Measurements from ENCODE around the gene THNSL1. TPM values are rescaled to one million over a fixed set of nuclear protein-coding genes. Genes with fewer than 3 reads are reported as not detected.

Gene THNSL1
- total and polyA plus RNA-seq, 5 donors from 2014 or later: 0.94 to 6.3 (median 3.1) TPM

- no peak for ATAC-seq (ENCODE audit: low read depth in 2 of 2)
- H3K9me3 ChIP-seq (ENCODE audit: control insufficient read depth in 2 of 2, low read length in 2 of 2): no peaks in the 10 kb centered on the region
- H3K4me1 Mint-ChIP-seq: peaks cover 0 to 5% (median 0%) of the 10 kb centered on the region in 4 donors
- no peak overlapping the region for H3K27ac ChIP-seq (ENCODE audit: insufficient read depth, low read length, poor library complexity, severe bottlenecking)
- no peaks in the 10 kb centered on the region for H3K4me1 ChIP-seq (ENCODE audit: control insufficient read depth, insufficient read depth, low read length, poor library complexity, severe bottlenecking)
- H3K9me3 Mint-ChIP-seq: no peaks in the 10 kb centered on the region
- no peaks in the 10 kb centered on the region for H3K36me3 ChIP-seq (ENCODE audit: control insufficient read depth, insufficient read depth, low read length)
- no peak overlapping the region for H3K4me3 Mint-ChIP-seq
- no peaks in the 10 kb centered on the region for H3K27me3 Mint-ChIP-seq
- no peak overlapping the region for H3K4me3 ChIP-seq (ENCODE audit: low read depth, low read length)
- no peak overlapping the region for H3K27ac Mint-ChIP-seq
- H3K27me3 ChIP-seq (ENCODE audit: control insufficient read depth, insufficient read depth, low read length): no peaks in the 10 kb centered on the region
- peaks cover 13% of the 10 kb centered on the region for H3K36me3 Mint-ChIP-seq
- no peak for DNase-seq
Measured at GRCh38 chr10:25026463-25026862, 10.1 kb downstream of the THNSL1 start.

DNA sequence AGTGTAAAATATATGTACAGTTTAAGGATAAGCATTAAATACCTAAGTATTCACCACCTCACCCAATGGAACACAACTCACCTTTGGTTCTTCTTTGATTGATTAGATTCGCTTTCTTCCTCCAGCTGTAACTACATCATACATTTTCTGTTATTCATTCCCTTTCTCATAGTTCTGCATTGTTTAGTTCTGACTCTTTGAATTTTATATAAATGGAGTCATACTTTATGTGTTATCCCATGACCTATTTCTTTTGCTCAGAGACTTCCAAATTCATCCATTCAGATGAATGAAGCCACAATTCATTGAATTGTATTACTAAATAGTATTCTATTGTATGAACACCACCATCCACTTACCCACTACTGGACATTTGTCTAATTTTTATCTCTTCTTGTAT, 12.3 kb downstream of the THNSL1 start:
- peaks cover 2% of the 10 kb centered on the region for H3K36me3 Mint-ChIP-seq
- Histone ChIP-seq H3K27me3 (ENCODE audit: control insufficient read depth, insufficient read depth, low read length) (no peaks in the 10 kb centered on the region), H3K36me3 (ENCODE audit: control insufficient read depth, insufficient read depth, low read length) (no peaks in the 10 kb centered on the region), H3K4me1 (ENCODE audit: control insufficient read depth, insufficient read depth, low read length, poor library complexity, severe bottlenecking) (no peaks in the 10 kb centered on the region), H3K27ac (ENCODE audit: insufficient read depth, low read length, poor library complexity, severe bottlenecking) (no peak overlapping the region), H3K9me3 (ENCODE audit: control insufficient read depth in 2 of 2, low read length in 2 of 2) (no peaks in the 10 kb centered on the region), H3K4me3 (ENCODE audit: low read depth, low read length) (no peak overlapping the region)
- H3K4me3 Mint-ChIP-seq: no peak overlapping the region
- DNase-seq (no peak), ATAC-seq (ENCODE audit: low read depth in 2 of 2) (no peak)
- H3K4me1 Mint-ChIP-seq: peaks cover 0 to 5% (median 0%) of the 10 kb centered on the region in 4 donors
- peak overlapping the region in 1 of 3 donors; percentile 54 for H3K27ac Mint-ChIP-seq
- peaks cover 4% of the 10 kb centered on the region for H3K27me3 Mint-ChIP-seq
- H3K9me3 Mint-ChIP-seq: no peaks in the 10 kb centered on the region

GRCh38 chr10:25029519-25029918, 13.1 kb downstream of the THNSL1 start:
- H3K36me3 ChIP-seq (ENCODE audit: control insufficient read depth, insufficient read depth, low read length): no peaks in the 10 kb centered on the region
- no peak overlapping the region for H3K4me3 Mint-ChIP-seq
- no peak overlapping the region for H3K4me3 ChIP-seq (ENCODE audit: low read depth, low read length)
- peaks cover 0 to 5% (median 0%) of the 10 kb centered on the region in 4 donors for H3K4me1 Mint-ChIP-seq
- no peaks in the 10 kb centered on the region for H3K36me3 Mint-ChIP-seq
- H3K27ac Mint-ChIP-seq: no peak overlapping the region
- no peak overlapping the region for H3K27ac ChIP-seq (ENCODE audit: insufficient read depth, low read length, poor library complexity, severe bottlenecking)
- H3K27me3 ChIP-seq (ENCODE audit: control insufficient read depth, insufficient read depth, low read length): no peaks in the 10 kb centered on the region
- no peak for ATAC-seq (ENCODE audit: low read depth in 2 of 2)
- DNase-seq: no peak
- peaks cover 7% of the 10 kb centered on the region for H3K27me3 Mint-ChIP-seq
- H3K4me1 ChIP-seq (ENCODE audit: control insufficient read depth, insufficient read depth, low read length, poor library complexity, severe bottlenecking): no peaks in the 10 kb centered on the region
- no peaks in the 10 kb centered on the region for H3K9me3 Mint-ChIP-seq
- no peaks in the 10 kb centered on the region for H3K9me3 ChIP-seq (ENCODE audit: control insufficient read depth in 2 of 2, low read length in 2 of 2)

DNA sequence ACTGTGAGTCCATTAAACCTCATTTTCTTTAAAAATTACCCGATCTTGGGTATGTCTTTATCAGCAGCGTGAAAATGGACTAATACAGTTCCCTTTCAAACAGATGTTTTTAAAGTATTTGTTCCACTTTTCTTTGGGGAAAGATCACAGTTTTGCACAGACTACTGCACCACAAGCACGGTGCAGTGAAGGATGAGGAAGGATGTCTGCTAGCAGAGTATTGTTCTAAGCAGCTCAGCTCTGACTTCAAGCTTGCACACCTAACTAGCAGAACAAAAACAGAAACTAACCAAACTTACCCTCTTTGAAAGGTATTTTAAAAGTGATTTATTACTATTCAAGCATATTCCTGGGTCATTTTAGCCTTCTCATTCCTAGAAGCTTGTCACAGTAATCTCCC, 20.0 kb downstream of the THNSL1 start:
- H3K4me1 ChIP-seq (ENCODE audit: control insufficient read depth, insufficient read depth, low read length, poor library complexity, severe bottlenecking): no peaks in the 10 kb centered on the region
- H3K36me3 ChIP-seq (ENCODE audit: control insufficient read depth, insufficient read depth, low read length): no peaks in the 10 kb centered on the region
- Mint-ChIP-seq H3K9me3 (no peaks in the 10 kb centered on the region), H3K27me3 (peaks cover 39% of the 10 kb centered on the region), H3K4me3 (no peak overlapping the region), H3K27ac (no peak overlapping the region), H3K4me1 (peaks cover 0 to 4% (median 0%) of the 10 kb centered on the region in 4 donors), H3K36me3 (no peaks in the 10 kb centered on the region)
- ATAC-seq (ENCODE audit: low read depth in 2 of 2) (no peak), DNase-seq (peak in 1 of 3 donors; percentile 2)
- H3K9me3 ChIP-seq (ENCODE audit: control insufficient read depth in 2 of 2, low read length in 2 of 2): no peaks in the 10 kb centered on the region
- H3K4me3 ChIP-seq (ENCODE audit: low read depth, low read length): no peak overlapping the region
- no peak overlapping the region for H3K27ac ChIP-seq (ENCODE audit: insufficient read depth, low read length, poor library complexity, severe bottlenecking)
- peaks cover 6% of the 10 kb centered on the region for H3K27me3 ChIP-seq (ENCODE audit: control insufficient read depth, insufficient read depth, low read length)

DNA sequence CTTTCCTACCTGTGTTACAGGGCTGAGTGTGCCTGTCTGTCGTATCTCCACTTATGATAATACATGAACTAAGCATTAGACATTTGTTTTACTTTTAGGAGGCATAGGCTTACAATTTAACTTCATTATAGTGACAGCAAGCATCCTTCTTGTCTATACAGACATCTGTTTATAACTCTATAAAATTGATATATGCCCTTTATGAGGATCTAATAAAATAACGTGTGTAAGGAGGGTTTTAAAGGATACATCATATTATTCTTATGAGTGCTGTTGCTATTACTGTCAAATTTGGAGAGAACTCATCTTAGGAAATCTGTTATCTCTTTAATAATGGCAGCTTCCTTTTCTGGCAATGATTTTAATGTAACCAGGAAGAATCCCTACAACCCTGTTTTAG, 21.9 kb downstream of the THNSL1 start:
- H3K9me3 Mint-ChIP-seq: no peaks in the 10 kb centered on the region
- H3K36me3 Mint-ChIP-seq: no peaks in the 10 kb centered on the region
- no peaks in the 10 kb centered on the region for H3K4me1 ChIP-seq (ENCODE audit: control insufficient read depth, insufficient read depth, low read length, poor library complexity, severe bottlenecking)
- peaks cover 0 to 4% (median 0%) of the 10 kb centered on the region in 4 donors for H3K4me1 Mint-ChIP-seq
- H3K4me3 Mint-ChIP-seq: no peak overlapping the region
- H3K27ac ChIP-seq (ENCODE audit: insufficient read depth, low read length, poor library complexity, severe bottlenecking): no peak overlapping the region
- H3K36me3 ChIP-seq (ENCODE audit: control insufficient read depth, insufficient read depth, low read length): no peaks in the 10 kb centered on the region
- H3K27ac Mint-ChIP-seq: no peak overlapping the region
- H3K4me3 ChIP-seq (ENCODE audit: low read depth, low read length): no peak overlapping the region
- DNase-seq (no peak), ATAC-seq (ENCODE audit: low read depth in 2 of 2) (no peak)
- H3K9me3 ChIP-seq (ENCODE audit: control insufficient read depth in 2 of 2, low read length in 2 of 2): no peaks in the 10 kb centered on the region
- H3K27me3 Mint-ChIP-seq: peaks cover 43% of the 10 kb centered on the region
- peaks cover 6% of the 10 kb centered on the region for H3K27me3 ChIP-seq (ENCODE audit: control insufficient read depth, insufficient read depth, low read length)

DNA sequence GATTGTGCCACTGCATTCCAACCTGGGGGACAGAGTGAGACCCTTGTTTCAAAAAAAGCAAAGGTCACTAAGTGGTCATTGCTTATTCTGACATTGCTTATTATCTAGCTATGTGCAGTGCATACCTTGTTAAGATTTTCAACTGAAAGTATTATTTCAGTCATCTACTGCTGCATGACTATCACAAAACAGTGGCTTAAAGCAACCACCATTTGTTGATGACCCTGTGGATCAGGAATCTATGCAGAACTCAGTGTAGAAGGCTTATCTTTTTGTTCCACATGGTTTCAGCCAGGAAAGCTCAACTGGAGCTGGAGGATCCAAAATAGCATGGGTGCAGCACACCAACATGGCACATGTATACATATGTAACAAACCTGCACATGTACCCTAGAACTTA, 23.1 kb downstream of the THNSL1 start:
- H3K4me1 Mint-ChIP-seq: peaks cover 0 to 4% (median 0%) of the 10 kb centered on the region in 4 donors
- H3K4me3 Mint-ChIP-seq: no peak overlapping the region
- peaks cover 48% of the 10 kb centered on the region for H3K27me3 Mint-ChIP-seq
- ATAC-seq (ENCODE audit: low read depth in 2 of 2): no peak
- Histone ChIP-seq H3K27me3 (ENCODE audit: control insufficient read depth, insufficient read depth, low read length) (peaks cover 9% of the 10 kb centered on the region), H3K4me3 (ENCODE audit: low read depth, low read length) (no peak overlapping the region), H3K27ac (ENCODE audit: insufficient read depth, low read length, poor library complexity, severe bottlenecking) (no peak overlapping the region), H3K9me3 (ENCODE audit: control insufficient read depth in 2 of 2, low read length in 2 of 2) (no peaks in the 10 kb centered on the region), H3K4me1 (ENCODE audit: control insufficient read depth, insufficient read depth, low read length, poor library complexity, severe bottlenecking) (no peaks in the 10 kb centered on the region), H3K36me3 (ENCODE audit: control insufficient read depth, insufficient read depth, low read length) (no peaks in the 10 kb centered on the region)
- DNase-seq: no peak
- no peaks in the 10 kb centered on the region for H3K9me3 Mint-ChIP-seq
- no peaks in the 10 kb centered on the region for H3K36me3 Mint-ChIP-seq
- H3K27ac Mint-ChIP-seq: no peak overlapping the region

GRCh38 chr10:25046641-25047040, 30.2 kb downstream of the THNSL1 start:
- peaks cover 55% of the 10 kb centered on the region for H3K27me3 Mint-ChIP-seq
- ATAC-seq (ENCODE audit: low read depth in 2 of 2): no peak
- no peaks in the 10 kb centered on the region for H3K36me3 Mint-ChIP-seq
- H3K9me3 Mint-ChIP-seq: peaks cover 0 to 5% (median 0%) of the 10 kb centered on the region in 7 donors
- DNase-seq: no peak
- Histone ChIP-seq H3K4me3 (ENCODE audit: low read depth, low read length) (no peak overlapping the region), H3K4me1 (ENCODE audit: control insufficient read depth, insufficient read depth, low read length, poor library complexity, severe bottlenecking) (no peaks in the 10 kb centered on the region), H3K36me3 (ENCODE audit: control insufficient read depth, insufficient read depth, low read length) (no peaks in the 10 kb centered on the region), H3K27ac (ENCODE audit: insufficient read depth, low read length, poor library complexity, severe bottlenecking) (no peak overlapping the region), H3K9me3 (ENCODE audit: control insufficient read depth in 2 of 2, low read length in 2 of 2) (no peaks in the 10 kb centered on the region), H3K27me3 (ENCODE audit: control insufficient read depth, insufficient read depth, low read length) (peaks cover 9% of the 10 kb centered on the region)
- H3K4me3 Mint-ChIP-seq: no peak overlapping the region
- no peaks in the 10 kb centered on the region for H3K4me1 Mint-ChIP-seq
- H3K27ac Mint-ChIP-seq: no peak overlapping the region

- Histone ChIP-seq H3K27ac (ENCODE audit: insufficient read depth, low read length, poor library complexity, severe bottlenecking) (no peak overlapping the region), H3K36me3 (ENCODE audit: control insufficient read depth, insufficient read depth, low read length) (no peaks in the 10 kb centered on the region), H3K27me3 (ENCODE audit: control insufficient read depth, insufficient read depth, low read length) (peaks cover 9% of the 10 kb centered on the region), H3K4me1 (ENCODE audit: control insufficient read depth, insufficient read depth, low read length, poor library complexity, severe bottlenecking) (no peaks in the 10 kb centered on the region), H3K9me3 (ENCODE audit: control insufficient read depth in 2 of 2, low read length in 2 of 2) (no peaks in the 10 kb centered on the region), H3K4me3 (ENCODE audit: low read depth, low read length) (no peak overlapping the region)
- DNase-seq: no peak
- Mint-ChIP-seq H3K4me1 (no peaks in the 10 kb centered on the region), H3K27me3 (peaks cover 52% of the 10 kb centered on the region), H3K4me3 (no peak overlapping the region), H3K9me3 (peaks cover 0 to 5% (median 0%) of the 10 kb centered on the region in 7 donors), H3K27ac (no peak overlapping the region), H3K36me3 (no peaks in the 10 kb centered on the region)
- ATAC-seq (ENCODE audit: low read depth in 2 of 2): no peak
Measured at GRCh38 chr10:25047088-25047487, 30.7 kb downstream of the THNSL1 start.
